HL-60 (cell line): ENCODE results near the gene ANKEF1.

Experiments used
- DNase-seq, 2 experiments: peaks; one replicate each; pipeline ENCODE4 v3.0.0-alpha.2; 2010 to 2020; ENCODE audit warnings: low read depth in 1 of 2, low spot score in 1 of 2
- H3K27ac ChIP-seq: fragments of 250-450 bp; sonication (Bioruptor Pico); replicated peaks from 2 replicates; pipeline ENCODE4 v1.5.1; 2020; ENCODE audit warnings: mild to moderate bottlenecking, moderate library complexity
- H3K27me3 ChIP-seq: fragments of 250-450 bp; sonication (Bioruptor Pico); 2 replicates; pipeline ENCODE4 v1.5.1; 2021; ENCODE audit warnings: mild to moderate bottlenecking, moderate library complexity; ENCODE audit not compliant: insufficient read depth, poor library complexity, severe bottlenecking
- H3K4me3 ChIP-seq: replicated peaks from 2 replicates; pipeline ENCODE4 v1.5.1; 2011; ENCODE audit warnings: mild to moderate bottlenecking, control low read depth, low read length; ENCODE audit not compliant: insufficient read depth
- CTCF ChIP-seq: IDR thresholded peaks from one replicate; pipeline ENCODE4 v1.5.1; 2011; ENCODE audit warnings: low read length, control low read depth, inconsistent platforms; ENCODE audit not compliant: insufficient read depth
- GABPA ChIP-seq: IDR thresholded peaks from 2 replicates; pipeline ENCODE4 v1.6.1; 2012; ENCODE audit warnings: low read depth
- POLR2AphosphoS5 ChIP-seq: IDR thresholded peaks from 2 replicates; pipeline ENCODE4 v1.6.1; 2012; ENCODE audit warnings: low read depth
- REST ChIP-seq: IDR thresholded peaks from 2 replicates; pipeline ENCODE4 v1.6.1; 2012; ENCODE audit warnings: low read depth; ENCODE audit not compliant: insufficient replicate concordance
- SPI1 ChIP-seq: IDR thresholded peaks from 2 replicates; pipeline ENCODE4 v1.6.1; 2012; ENCODE audit warnings: low read depth, mild to moderate bottlenecking, borderline replicate concordance

The ANKEF1 gene

GRCh38 chr20:10006447-10007090 is 28.2 kb upstream of the ANKEF1 start:
- no peak for TF ChIP-seq CTCF
- TF ChIP-seq SPI1 = no peak
- no peak for TF ChIP-seq POLR2AphosphoS5
- TF ChIP-seq REST = no peak
- TF ChIP-seq GABPA = no peak
- Histone ChIP-seq H3K27ac (no peak overlapping the region), H3K4me3 (no peak overlapping the region), H3K27me3 (no peaks in the 10 kb centered on the region)
- no peak for DNase-seq

GRCh38 chr20:10007158-10007557 is 27.6 kb upstream of the ANKEF1 start:
- H3K27ac ChIP-seq = no peak overlapping the region
- TF ChIP-seq REST (no peak), SPI1 (no peak), POLR2AphosphoS5 (no peak), GABPA (no peak), CTCF (no peak)
- H3K4me3 ChIP-seq = no peak overlapping the region
- DNase-seq = no peak
- no peaks in the 10 kb centered on the region for H3K27me3 ChIP-seq

GRCh38 chr20:10007747-10008146 is 27.0 kb upstream of the ANKEF1 start:
- Histone ChIP-seq H3K27me3 (no peaks in the 10 kb centered on the region), H3K27ac (no peak overlapping the region), H3K4me3 (no peak overlapping the region)
- no peak for DNase-seq
- TF ChIP-seq SPI1 (no peak), REST (no peak), CTCF (no peak), GABPA (no peak), POLR2AphosphoS5 (no peak)
